ENCODE data around the gene MT3.

Gene MT3

GRCh38 chr16:56589141-56590039 is at the start of gene MT3:
Gene MT3, plus strand, starts transcription at chr16:56589528. Its CDS starts 63 bp downstream, at chr16:56589591.
- no peak for DNase-seq (ENCODE audit: low read depth)

GRCh38 chr16:56539656-56540055 is 49.7 kb upstream of the MT3 start:
- DNase-seq (ENCODE audit: low read depth) = no peak

GRCh38 chr16:56542039-56542438 is 47.3 kb upstream of the MT3 start:
- DNase-seq (ENCODE audit: low read depth) = no peak

GRCh38 chr16:56547120-56547948 is 42.0 kb upstream of the MT3 start:
- DNase-seq (ENCODE audit: low read depth) = no peak

- DNase-seq (ENCODE audit: low read depth) = no peak
Observed at GRCh38 chr16:56547949-56548567, 41.3 kb upstream of the MT3 start.

- DNase-seq (ENCODE audit: low read depth) = no peak
Observed at GRCh38 chr16:56549161-56549560, 40.2 kb upstream of the MT3 start.

GRCh38 chr16:56549744-56550385 is 39.5 kb upstream of the MT3 start:
- no peak for DNase-seq (ENCODE audit: low read depth)

- DNase-seq (ENCODE audit: low read depth) = no peak
Observed at GRCh38 chr16:56551796-56552738, 37.3 kb upstream of the MT3 start.

GRCh38 chr16:56554441-56554840 is 34.9 kb upstream of the MT3 start:
- DNase-seq (ENCODE audit: low read depth) = no peak

GRCh38 chr16:56558024-56558747 is 31.1 kb upstream of the MT3 start:
- DNase-seq (ENCODE audit: low read depth) = no peak

- DNase-seq (ENCODE audit: low read depth) = no peak
Observed at GRCh38 chr16:56559109-56559508, 30.2 kb upstream of the MT3 start.

GRCh38 chr16:56560447-56560846 is 28.9 kb upstream of the MT3 start:
- no peak for DNase-seq (ENCODE audit: low read depth)

- no peak for DNase-seq (ENCODE audit: low read depth)
Observed at GRCh38 chr16:56561126-56561525, 28.2 kb upstream of the MT3 start.

- DNase-seq (ENCODE audit: low read depth) = no peak
Observed at GRCh38 chr16:56564793-56565477, 24.4 kb upstream of the MT3 start, which contains the start of gene MT4. Gene MT4, plus strand, starts transcription at chr16:56565073. Its CDS starts 56 bp downstream, at chr16:56565129.

- DNase-seq (ENCODE audit: low read depth) = no peak
Observed at GRCh38 chr16:56569971-56570370, 19.4 kb upstream of the MT3 start.

GRCh38 chr16:56571525-56571924 is 17.8 kb upstream of the MT3 start:
- DNase-seq (ENCODE audit: low read depth) = no peak

GRCh38 chr16:56574625-56575024 is 14.7 kb upstream of the MT3 start:
- no peak for DNase-seq (ENCODE audit: low read depth)

- DNase-seq (ENCODE audit: low read depth) = peak; percentile 75
Observed at GRCh38 chr16:56576585-56577299, 12.6 kb upstream of the MT3 start.

- no peak for DNase-seq (ENCODE audit: low read depth)
Observed at GRCh38 chr16:56577300-56577625, 12.1 kb upstream of the MT3 start.
